Endothelial cell of umbilical vein (primary cell): ENCODE measurements around the gene CDH3. TPM values are rescaled to one million over a fixed set of nuclear protein-coding genes. Genes with fewer than 3 reads are reported as not detected.

ENCODE experiments used
- BruUV-seq: library from RNA; stranded (reverse); fragments of 400-500 nt; replicated peaks from 2 replicates; lab custom pipeline; 2021; lab: Mats Ljungman, UMichigan
- CTCF ChIA-PET: fragments of 300-600, 350-600 bp; sonication (Branson Sonifier 250); formaldehyde crosslinking; loops from one replicate; lab custom pipeline; 2021; ENCODE audit warnings: antibody characterized with exemption, inconsistent platforms; lab: Charles Lee
- POLR2A ChIA-PET: fragments of 300-600, 350-600 bp; sonication (Branson Sonifier 250); formaldehyde crosslinking; loops from one replicate; lab custom pipeline; 2021; ENCODE audit warnings: antibody characterized with exemption, inconsistent platforms; lab: Charles Lee
- DNase-seq: peaks from one replicate; pipeline ENCODE4 v3.0.0-alpha.2; 2011; ENCODE audit warnings: low read depth, low spot score
- FAIRE-seq: peaks from 2 replicates; lab custom pipeline; 2011; peaks lifted over from hg19 to GRCh38; lab: Jason Lieb, UNC
- H2AFZ ChIP-seq: 2 replicates; pipeline ENCODE4 v1.6.0; 2012; ENCODE audit warnings: low read depth, low read length, control low read depth, inconsistent platforms
- H3K27ac ChIP-seq: 2 replicates; pipeline ENCODE4 v1.5.1; 2011; ENCODE audit warnings: low read depth, mild to moderate bottlenecking, control low read depth, low read length, moderate library complexity; ENCODE audit not compliant: insufficient read depth
- H3K27me3 ChIP-seq, 2 experiments: 2 replicates each; pipeline versions ENCODE4 v1.6.0 to v1.6.1; 2011; ENCODE audit warnings: low read length in 2 of 2, mixed read lengths in 1 of 2; ENCODE audit not compliant: control insufficient read depth in 2 of 2, insufficient read depth in 2 of 2
- H3K36me3 ChIP-seq, 2 experiments: 2 replicates in 1 of 2; 3 replicates in 1 of 2; pipeline ENCODE4 v1.5.1; 2011; ENCODE audit warnings: low read length in 2 of 2, mild to moderate bottlenecking in 1 of 2, moderate library complexity in 1 of 2; ENCODE audit not compliant: control insufficient read depth in 2 of 2, insufficient read depth in 2 of 2; ENCODE audit errors: extremely low read depth in 1 of 2
- H3K4me1 ChIP-seq: 3 replicates; pipeline ENCODE4 v1.5.1; 2011; ENCODE audit warnings: mild to moderate bottlenecking, low read length; ENCODE audit not compliant: control insufficient read depth, insufficient read depth; ENCODE audit errors: extremely low read depth
- H3K4me2 ChIP-seq: 2 replicates; pipeline ENCODE4 v1.6.1; 2011; ENCODE audit warnings: low read length, control low read depth, mixed read lengths; ENCODE audit not compliant: insufficient read depth
- H3K4me3 ChIP-seq, 3 experiments: fragments of 200-600 bp in 1 of 3; sonication (generic), shearing (Covaris generic) in 1 of 3; replicated peaks in 1 of 3; 2 replicates each; pipeline ENCODE4 v1.5.1; 2011 to 2016; ENCODE audit warnings: control low read depth in 3 of 3, low read length in 3 of 3, mild to moderate bottlenecking in 2 of 3, inconsistent platforms in 1 of 3, low read depth in 1 of 3, moderate library complexity in 1 of 3; ENCODE audit not compliant: insufficient read depth in 1 of 3
- H3K79me2 ChIP-seq: 2 replicates; pipeline ENCODE4 v1.6.0; 2012; ENCODE audit warnings: low read length, inconsistent platforms; ENCODE audit not compliant: control insufficient read depth, insufficient read depth
- H3K9ac ChIP-seq: replicated peaks from 2 replicates; pipeline ENCODE3; 2011; ENCODE audit warnings: low read length, control low read depth; ENCODE audit not compliant: insufficient read depth; ENCODE audit errors: extremely low read depth
- H3K9me1 ChIP-seq: replicated peaks from 3 replicates; pipeline ENCODE4 v1.6.0; 2011; ENCODE audit warnings: mild to moderate bottlenecking, low read length; ENCODE audit not compliant: control insufficient read depth, insufficient read depth; ENCODE audit errors: extremely low read depth
- H3K9me3 ChIP-seq: replicated peaks from 2 replicates; pipeline ENCODE4 v1.5.1; 2012; ENCODE audit warnings: low read length, inconsistent platforms; ENCODE audit not compliant: control insufficient read depth, insufficient read depth
- H4K20me1 ChIP-seq: replicated peaks from 2 replicates; pipeline ENCODE3; 2011; ENCODE audit warnings: mild to moderate bottlenecking, low read length; ENCODE audit not compliant: control insufficient read depth, insufficient read depth; ENCODE audit errors: extremely low read depth
- EZH2 ChIP-seq: IDR thresholded peaks from 2 replicates; pipeline ENCODE4 v1.6.1; 2012; ENCODE audit warnings: borderline replicate concordance, low read depth, mild to moderate bottlenecking, moderate library complexity, low read length, inconsistent platforms; ENCODE audit not compliant: severe bottlenecking
- FOS ChIP-seq: IDR thresholded peaks from 2 replicates; pipeline ENCODE4 v1.6.1; 2011; ENCODE audit warnings: mild to moderate bottlenecking, low read length, moderate library complexity, borderline replicate concordance; ENCODE audit not compliant: insufficient read depth
- GATA2 ChIP-seq: IDR thresholded peaks from 2 replicates; pipeline ENCODE4 v1.7.0; 2011; ENCODE audit warnings: low read depth, mild to moderate bottlenecking, moderate library complexity, mixed read lengths, low read length; ENCODE audit not compliant: insufficient read length, insufficient read depth
- JUN ChIP-seq: IDR thresholded peaks from 2 replicates; pipeline ENCODE4 v1.6.1; 2011; ENCODE audit warnings: borderline replicate concordance, low read depth; ENCODE audit not compliant: insufficient read length, insufficient read depth
- MAX ChIP-seq: IDR thresholded peaks from 2 replicates; pipeline ENCODE4 v1.6.1; 2011; ENCODE audit not compliant: insufficient read depth, insufficient read length
- MYC ChIP-seq: IDR thresholded peaks from one replicate; pipeline ENCODE4 v1.6.1; 2011; ENCODE audit warnings: mild to moderate bottlenecking, low read depth, low read length
- POLR2A ChIP-seq: IDR thresholded peaks from 2 replicates; pipeline ENCODE4 v1.6.1; 2012; ENCODE audit warnings: low read depth, mild to moderate bottlenecking, control low read depth, low read length
- POLR2AphosphoS5 ChIP-seq: IDR thresholded peaks from 2 replicates; pipeline ENCODE4 v1.6.1; 2012; ENCODE audit warnings: low read depth, mild to moderate bottlenecking, control low read depth, low read length, moderate library complexity; ENCODE audit not compliant: insufficient read depth
- dilution Hi-C: fragments of 300-500 bp; cut with MboI; formaldehyde crosslinking; loops from one replicate; pipeline ENCODE4 v1.15.0; 2019; ENCODE audit warnings: low sequenced_read_pairs; ENCODE audit not compliant: extremely low pct_ligation_motif_present
- intact Hi-C: fragments of 100-400 bp; cut with micrococcal nuclease; formaldehyde crosslinking; loops from one replicate; pipeline ENCODE4 v1.10.0; 2022
- polyA plus RNA-seq, 4 experiments: library from polyadenylated mRNA; depleted of rRNA in 3 of 4; stranded (reverse) in 3 of 4; unstranded in 1 of 4; fragments of >200 nt; gene quantifications; 2 replicates each; pipeline versions ENCODE4 v1.2.1 to v1.2.3, GENCODE V29; 2011 to 2012; ENCODE audit warnings: missing spikeins in 1 of 4
- total RNA-seq: library from RNA; stranded (reverse); gene quantifications from 2 replicates; pipeline ENCODE4 v1.2.3, GENCODE V29; 2021
- TF ChIP-seq, protein P1 (sequence below), 2 donors: IDR thresholded peaks; 1 replicate in 1 of 2; 2 replicates in 1 of 2; pipeline ENCODE4 v1.5.1; 2011; ENCODE audit warnings: low read length in 2 of 2, mild to moderate bottlenecking in 2 of 2, moderate library complexity in 2 of 2, control low read depth in 1 of 2, inconsistent platforms in 1 of 2, low read depth in 1 of 2; ENCODE audit not compliant: insufficient read depth in 1 of 2; ENCODE audit errors: extremely low read depth in 1 of 2

Gene CDH3
- total and polyA plus RNA-seq, 2 donors (not counting 3 experiments of a cell fraction or from before 2014, with no cell fraction given), result 0.03 TPM; not detected in 1

DNA sequence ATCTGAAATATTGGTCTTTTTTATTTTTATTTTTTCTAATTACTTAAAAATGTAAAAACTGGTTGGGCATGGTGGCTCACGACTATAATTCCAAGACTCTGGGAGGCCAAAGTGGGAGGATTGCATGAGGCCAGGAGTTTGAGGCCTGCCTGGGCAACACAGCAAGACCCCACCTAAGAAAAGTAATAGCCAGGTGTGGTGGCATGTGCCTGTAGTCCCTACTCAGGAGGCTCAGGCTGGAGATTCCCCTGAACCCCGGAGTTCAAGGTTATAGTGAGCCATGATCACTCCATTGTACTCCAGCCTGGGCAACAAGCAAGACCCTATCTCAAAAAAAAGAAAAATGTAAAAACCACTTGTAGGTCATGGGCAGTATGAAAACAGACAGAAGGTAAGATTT, 36.8 kb upstream of the CDH3 start:
- CTCF ChIA-PET, result no interaction called here

More for the DNA sequence above, 36.8 kb upstream of the CDH3 start:
- Histone ChIP-seq H3K36me3 (no peaks in the 10 kb centered on the region), H3K27ac (no peak overlapping the region), H2AFZ (no peak overlapping the region), H4K20me1 (no peaks in the 10 kb centered on the region), H3K4me2 (no peak overlapping the region), H3K9me1 (no peaks in the 10 kb centered on the region), H3K9me3 (no peaks in the 10 kb centered on the region), H3K4me3 (no peak overlapping the region), H3K9ac (no peak overlapping the region), H3K79me2 (no peaks in the 10 kb centered on the region), H3K27me3 (no peaks in the 10 kb centered on the region), H3K4me1 (no peaks in the 10 kb centered on the region)
- no peak for FAIRE-seq
- intact Hi-C loops, result no loop called here
- no peak for DNase-seq
- POLR2A ChIA-PET, result no interaction called here
- dilution Hi-C loops, result no loop called here
- no TSS peak for BruUV-seq
- TF ChIP-seq EZH2 (no peak), FOS (no peak), POLR2AphosphoS5 (no peak), MYC (no peak), JUN (no peak), GATA2 (no peak), POLR2A (no peak), MAX (no peak)
- TF ChIP-seq, protein P1, sequence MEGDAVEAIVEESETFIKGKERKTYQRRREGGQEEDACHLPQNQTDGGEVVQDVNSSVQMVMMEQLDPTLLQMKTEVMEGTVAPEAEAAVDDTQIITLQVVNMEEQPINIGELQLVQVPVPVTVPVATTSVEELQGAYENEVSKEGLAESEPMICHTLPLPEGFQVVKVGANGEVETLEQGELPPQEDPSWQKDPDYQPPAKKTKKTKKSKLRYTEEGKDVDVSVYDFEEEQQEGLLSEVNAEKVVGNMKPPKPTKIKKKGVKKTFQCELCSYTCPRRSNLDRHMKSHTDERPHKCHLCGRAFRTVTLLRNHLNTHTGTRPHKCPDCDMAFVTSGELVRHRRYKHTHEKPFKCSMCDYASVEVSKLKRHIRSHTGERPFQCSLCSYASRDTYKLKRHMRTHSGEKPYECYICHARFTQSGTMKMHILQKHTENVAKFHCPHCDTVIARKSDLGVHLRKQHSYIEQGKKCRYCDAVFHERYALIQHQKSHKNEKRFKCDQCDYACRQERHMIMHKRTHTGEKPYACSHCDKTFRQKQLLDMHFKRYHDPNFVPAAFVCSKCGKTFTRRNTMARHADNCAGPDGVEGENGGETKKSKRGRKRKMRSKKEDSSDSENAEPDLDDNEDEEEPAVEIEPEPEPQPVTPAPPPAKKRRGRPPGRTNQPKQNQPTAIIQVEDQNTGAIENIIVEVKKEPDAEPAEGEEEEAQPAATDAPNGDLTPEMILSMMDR (IDR thresholded peaks at IDR 0.05; ENCODE audit: extremely low read depth in 1 of 2, insufficient read depth in 1 of 2, low read depth in 1 of 2, low read length in 2 of 2), result no peak
